ENCODE data around the gene SERPINB1. TPM values are rescaled to one million over a fixed set of nuclear protein-coding genes. Genes with fewer than 3 reads are reported as not detected.

The SERPINB1 gene
- total RNA-seq, 1 donor from 2014 or later, result 9.4 TPM

DNA sequence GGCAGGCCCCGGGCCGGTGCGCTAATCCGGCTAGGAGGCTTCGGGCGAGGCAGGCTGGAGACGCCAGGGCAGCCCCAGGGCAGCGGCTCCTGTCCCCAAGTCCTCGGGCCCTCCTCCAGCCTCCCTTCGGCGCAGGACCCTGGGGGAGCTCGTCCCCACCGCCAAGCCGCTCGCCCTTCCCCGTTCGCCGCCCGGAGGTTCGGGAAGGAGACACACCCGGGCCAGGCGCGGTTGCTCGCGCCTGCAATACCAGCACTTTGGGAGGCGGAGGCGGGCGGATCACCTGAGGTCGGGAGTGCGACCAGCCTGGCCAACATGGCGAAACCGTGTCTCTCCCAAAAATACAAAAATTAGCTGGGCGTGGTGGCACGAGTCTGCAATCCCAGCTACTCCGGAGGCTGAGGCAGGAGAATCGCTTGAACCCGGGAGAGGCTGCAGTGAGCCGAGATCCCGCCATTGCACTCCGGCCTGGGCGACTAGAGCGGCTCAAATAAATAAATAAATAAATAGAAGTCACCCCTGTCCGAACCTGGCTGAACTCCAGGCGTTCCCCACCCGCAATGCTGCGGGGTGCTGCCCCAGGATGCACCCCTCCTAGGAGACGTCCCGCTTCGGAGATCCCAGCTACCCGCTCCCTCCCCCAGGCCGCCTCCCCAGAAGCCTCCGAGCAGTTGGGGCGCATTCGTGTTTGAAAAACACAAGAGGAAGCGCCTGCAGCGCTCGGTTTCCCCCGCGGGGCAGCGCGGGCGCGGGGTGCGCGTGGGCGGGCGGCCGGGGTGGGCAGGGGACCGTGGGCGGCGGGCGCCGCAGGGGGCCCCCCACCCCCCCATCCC is 33.9 kb upstream of the SERPINB1 start:
- H4K20me1 ChIP-seq (ENCODE audit: low read depth), result no peaks in the 10 kb centered on the region
- TF ChIP-seq, protein P1, sequence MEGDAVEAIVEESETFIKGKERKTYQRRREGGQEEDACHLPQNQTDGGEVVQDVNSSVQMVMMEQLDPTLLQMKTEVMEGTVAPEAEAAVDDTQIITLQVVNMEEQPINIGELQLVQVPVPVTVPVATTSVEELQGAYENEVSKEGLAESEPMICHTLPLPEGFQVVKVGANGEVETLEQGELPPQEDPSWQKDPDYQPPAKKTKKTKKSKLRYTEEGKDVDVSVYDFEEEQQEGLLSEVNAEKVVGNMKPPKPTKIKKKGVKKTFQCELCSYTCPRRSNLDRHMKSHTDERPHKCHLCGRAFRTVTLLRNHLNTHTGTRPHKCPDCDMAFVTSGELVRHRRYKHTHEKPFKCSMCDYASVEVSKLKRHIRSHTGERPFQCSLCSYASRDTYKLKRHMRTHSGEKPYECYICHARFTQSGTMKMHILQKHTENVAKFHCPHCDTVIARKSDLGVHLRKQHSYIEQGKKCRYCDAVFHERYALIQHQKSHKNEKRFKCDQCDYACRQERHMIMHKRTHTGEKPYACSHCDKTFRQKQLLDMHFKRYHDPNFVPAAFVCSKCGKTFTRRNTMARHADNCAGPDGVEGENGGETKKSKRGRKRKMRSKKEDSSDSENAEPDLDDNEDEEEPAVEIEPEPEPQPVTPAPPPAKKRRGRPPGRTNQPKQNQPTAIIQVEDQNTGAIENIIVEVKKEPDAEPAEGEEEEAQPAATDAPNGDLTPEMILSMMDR (IDR thresholded peaks at IDR 0.05), result peak; percentile 8
- peak; percentile 50 for TF ChIP-seq EZH2 (IDR thresholded peaks at IDR 0.05)
- no peak for TF ChIP-seq EZH2phosphoT487 (IDR thresholded peaks at IDR 0.05)
- H3K36me3 ChIP-seq, result no peaks in the 10 kb centered on the region
- H3K4me3 ChIP-seq, result peak overlapping the region; percentile 80
- peak overlapping the region; percentile 74 for H3K4me3 Mint-ChIP-seq
- H2AFZ ChIP-seq (replicated peaks), result peak overlapping the region; percentile 86
- peaks cover 15% of the 10 kb centered on the region for H3F3A ChIP-seq (ENCODE audit: low read depth)
- H3K27ac Mint-ChIP-seq, result no peak overlapping the region
- H3K9me3 ChIP-seq (ENCODE audit: low read depth), result no peaks in the 10 kb centered on the region
- H3K27ac ChIP-seq, result no peak overlapping the region
- H3K9me3 Mint-ChIP-seq, result peaks cover 16% of the 10 kb centered on the region
- no peaks in the 10 kb centered on the region for H3K36me3 Mint-ChIP-seq
- no peak overlapping the region for H3K9ac ChIP-seq
- H3K27me3 Mint-ChIP-seq (ENCODE audit: insufficient read depth, low read depth), result peaks cover 11% of the 10 kb centered on the region
- H3K4me2 ChIP-seq, result peak overlapping the region; percentile 97
- peak; percentile 63 for DNase-seq (ENCODE audit: low spot score)
- H3K4me1 ChIP-seq, result peaks cover 18% of the 10 kb centered on the region
- H3K79me2 ChIP-seq (ENCODE audit: low read depth), result no peaks in the 10 kb centered on the region
- peaks cover 40% of the 10 kb centered on the region for H3K27me3 ChIP-seq
- peaks cover 29% of the 10 kb centered on the region for H3K4me1 Mint-ChIP-seq

DNA sequence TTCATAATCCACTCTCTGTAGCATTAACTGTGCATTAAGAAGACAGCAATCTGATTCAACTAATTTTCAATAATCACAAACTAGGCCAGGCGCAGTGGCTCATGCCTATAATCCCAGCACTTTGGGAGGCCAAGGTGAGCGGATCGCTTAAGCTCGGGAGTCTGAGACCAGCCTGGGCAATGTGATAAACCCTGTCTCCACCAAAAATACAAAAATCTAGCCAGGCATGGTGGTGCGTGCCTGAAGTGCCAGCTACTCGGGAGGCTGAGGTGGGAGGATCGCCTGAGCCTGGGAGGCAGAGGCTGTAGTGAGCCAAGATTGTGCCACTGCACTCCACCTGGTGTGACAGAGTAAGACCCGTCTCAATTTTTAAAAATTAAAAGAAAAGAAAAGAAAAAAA is 32.0 kb upstream of the SERPINB1 start:
- H3K4me2 ChIP-seq, result no peak overlapping the region
- peaks cover 40% of the 10 kb centered on the region for H3K27me3 ChIP-seq
- Mint-ChIP-seq H3K36me3 (no peaks in the 10 kb centered on the region), H3K4me1 (peaks cover 36% of the 10 kb centered on the region), H3K27ac (no peak overlapping the region), H3K27me3 (ENCODE audit: insufficient read depth, low read depth) (peaks cover 17% of the 10 kb centered on the region), H3K9me3 (peaks cover 2% of the 10 kb centered on the region), H3K4me3 (no peak overlapping the region)
- H4K20me1 ChIP-seq (ENCODE audit: low read depth), result no peaks in the 10 kb centered on the region
- no peak overlapping the region for H2AFZ ChIP-seq (replicated peaks)
- H3K36me3 ChIP-seq, result no peaks in the 10 kb centered on the region
- no peak for DNase-seq (ENCODE audit: low spot score)
- no peaks in the 10 kb centered on the region for H3K79me2 ChIP-seq (ENCODE audit: low read depth)
- no peak overlapping the region for H3K4me3 ChIP-seq
- TF ChIP-seq EZH2phosphoT487 (IDR thresholded peaks at IDR 0.05) (no peak), EZH2 (IDR thresholded peaks at IDR 0.05) (no peak)
- TF ChIP-seq, protein P1 (IDR thresholded peaks at IDR 0.05), result no peak
- no peak overlapping the region for H3K9ac ChIP-seq
- no peaks in the 10 kb centered on the region for H3K9me3 ChIP-seq (ENCODE audit: low read depth)
- peaks cover 21% of the 10 kb centered on the region for H3K4me1 ChIP-seq
- H3K27ac ChIP-seq, result no peak overlapping the region
- H3F3A ChIP-seq (ENCODE audit: low read depth), result peaks cover 15% of the 10 kb centered on the region

DNA sequence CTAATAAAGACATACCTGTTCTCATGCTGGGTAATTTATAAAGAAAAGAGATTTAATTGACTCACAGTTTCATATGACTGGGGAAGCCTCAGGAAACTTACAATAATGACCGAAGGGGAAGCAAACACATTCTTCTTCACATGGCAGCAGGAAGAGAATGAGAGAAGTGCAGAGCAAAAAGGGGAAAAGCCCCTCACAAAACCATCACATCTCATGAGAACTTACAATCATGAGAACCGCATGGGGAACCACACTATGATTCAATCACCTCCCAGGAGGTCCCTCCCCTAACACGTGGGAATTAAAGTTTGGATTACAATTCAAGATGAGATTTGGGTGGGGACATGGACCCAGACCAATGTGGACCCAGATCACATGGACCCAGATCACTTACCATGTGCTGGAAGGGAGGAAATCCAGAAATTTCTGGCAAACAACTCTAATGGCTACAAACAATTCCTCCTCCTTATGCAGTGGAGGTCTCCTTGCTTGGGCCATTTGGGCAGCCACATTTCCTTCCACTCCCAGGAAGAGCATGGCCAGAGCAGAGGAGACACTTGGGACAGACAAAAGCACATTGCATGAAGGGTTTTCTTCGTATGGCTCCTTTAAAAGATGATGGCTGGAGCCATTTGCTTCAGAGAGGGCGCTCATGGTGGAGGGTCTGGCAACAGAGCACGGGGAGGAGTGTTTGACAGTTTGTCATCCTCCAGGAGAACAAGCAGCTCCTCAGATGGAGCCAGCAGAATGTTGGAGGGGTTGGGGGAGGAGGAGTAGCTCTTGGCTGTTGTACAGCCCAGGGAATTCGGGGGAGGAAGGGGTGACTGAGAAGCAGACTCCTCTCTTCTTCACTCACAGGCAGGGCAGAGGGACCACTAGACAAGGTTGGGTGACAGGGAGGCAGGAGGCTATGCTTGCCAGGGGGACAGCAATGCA is 31.0 kb upstream of the SERPINB1 start:
- peaks cover 34% of the 10 kb centered on the region for H3K4me1 Mint-ChIP-seq
- H4K20me1 ChIP-seq (ENCODE audit: low read depth), result no peaks in the 10 kb centered on the region
- H3K27me3 ChIP-seq, result peaks cover 38% of the 10 kb centered on the region
- no peak overlapping the region for H3K4me3 ChIP-seq
- H3K4me3 Mint-ChIP-seq, result no peak overlapping the region
- peaks cover 2% of the 10 kb centered on the region for H3K9me3 Mint-ChIP-seq
- peaks cover 17% of the 10 kb centered on the region for H3K27me3 Mint-ChIP-seq (ENCODE audit: insufficient read depth, low read depth)
- TF ChIP-seq, protein P1 (IDR thresholded peaks at IDR 0.05), result no peak
- TF ChIP-seq EZH2 (IDR thresholded peaks at IDR 0.05), result no peak
- TF ChIP-seq EZH2phosphoT487 (IDR thresholded peaks at IDR 0.05), result no peak
- peak overlapping the region; percentile 80 for H3K27ac Mint-ChIP-seq
- no peaks in the 10 kb centered on the region for H3K79me2 ChIP-seq (ENCODE audit: low read depth)
- H3K27ac ChIP-seq, result no peak overlapping the region
- H3F3A ChIP-seq (ENCODE audit: low read depth), result peaks cover 10% of the 10 kb centered on the region
- DNase-seq (ENCODE audit: low spot score), result no peak
- no peaks in the 10 kb centered on the region for H3K9me3 ChIP-seq (ENCODE audit: low read depth)
- peaks cover 21% of the 10 kb centered on the region for H3K4me1 ChIP-seq
- H3K36me3 ChIP-seq, result no peaks in the 10 kb centered on the region
- H3K36me3 Mint-ChIP-seq, result no peaks in the 10 kb centered on the region
- no peak overlapping the region for H2AFZ ChIP-seq (replicated peaks)
- no peak overlapping the region for H3K4me2 ChIP-seq
- no peak overlapping the region for H3K9ac ChIP-seq

Data from neural progenitor cell (in vitro differentiated cells).